GM10266 (cell line): ENCODE measurements around the gene APOA4.

Source experiments
- DNase-seq: peaks from one replicate; pipeline ENCODE4 v3.0.0; 2012; ENCODE audit errors: extremely low spot score
- CTCF ChIP-seq: IDR thresholded peaks from 2 replicates; pipeline ENCODE4 v1.5.1; 2012; ENCODE audit warnings: mild to moderate bottlenecking, low read depth; ENCODE audit not compliant: control insufficient read depth, insufficient read depth; ENCODE audit errors: missing control alignments

Gene APOA4

GRCh38 chr11:116823031-116823843 lies at the start of gene APOA4:
APOA4 (minus strand) TSS chr11:116823304; CDS start chr11:116823191, 113 bp downstream.
- TF ChIP-seq CTCF, result no peak
- no peak for DNase-seq

- TF ChIP-seq CTCF, result no peak
- DNase-seq, result no peak
Observed at GRCh38 chr11:116871248-116871647, 48.1 kb upstream of the APOA4 start.

- no peak for TF ChIP-seq CTCF
Observed at GRCh38 chr11:116870054-116870453, 47.0 kb upstream of the APOA4 start.

GRCh38 chr11:116869610-116870009 lies 46.5 kb upstream of the APOA4 start:
- TF ChIP-seq CTCF, result no peak
- no peak for DNase-seq

More at GRCh38 chr11:116870054-116870453, 47.0 kb upstream of the APOA4 start:
- no peak for DNase-seq

- DNase-seq, result no peak
- TF ChIP-seq CTCF, result no peak
Observed at GRCh38 chr11:116868066-116868465, 45.0 kb upstream of the APOA4 start.

- no peak for DNase-seq
- TF ChIP-seq CTCF, result no peak
Observed at GRCh38 chr11:116867619-116868018, 44.5 kb upstream of the APOA4 start.

- no peak for TF ChIP-seq CTCF
- DNase-seq, result no peak
Observed at GRCh38 chr11:116866804-116867455, 43.8 kb upstream of the APOA4 start.
